Activated CD4-positive, alpha-beta T cell treated with anti-CD3 and anti-CD28 coated beads for 36 hours (primary cell): ENCODE results near the gene CTRL. TPM values are rescaled to one million over a fixed set of nuclear protein-coding genes. Genes with fewer than 3 reads are reported as not detected.
A peak's percentile ranks its signal among the peaks of the same experiment; 100 is the strongest.

Experiments
- ATAC-seq: fragments of 200-7000 bp; cut with Tn5 transposase; one replicate; pipeline ENCODE4 v1.10.0; 2021; ENCODE audit warnings: mild to moderate bottlenecking, moderate library complexity
- CTCF ChIA-PET: fragments of 350-600 bp; sonication (Branson Sonifier 250); formaldehyde crosslinking; loops from one replicate; lab custom pipeline; 2021; ENCODE audit warnings: antibody characterized with exemption; lab: Charles Lee
- POLR2A ChIA-PET: fragments of 350-600 bp; sonication (Branson Sonifier 250); formaldehyde crosslinking; loops from one replicate; lab custom pipeline; 2021; ENCODE audit warnings: antibody characterized with exemption, inconsistent platforms; lab: Charles Lee
- DNase-seq: peaks from one replicate; pipeline ENCODE4 v3.0.0-alpha.2; 2020
- H3K27ac Mint-ChIP-seq: one replicate; pipeline ENCODE4 v1.8.0; 2021; ENCODE audit warnings: mixed read lengths
- H3K27me3 Mint-ChIP-seq: one replicate; pipeline ENCODE4 v1.8.0; 2021; ENCODE audit warnings: mixed read lengths
- H3K36me3 Mint-ChIP-seq: one replicate; pipeline ENCODE4 v1.8.0; 2021; ENCODE audit warnings: low read depth, mixed read lengths
- H3K4me1 Mint-ChIP-seq: one replicate; pipeline ENCODE4 v1.8.0; 2021; ENCODE audit warnings: mixed read lengths
- H3K4me3 Mint-ChIP-seq: one replicate; pipeline ENCODE4 v1.8.0; 2021; ENCODE audit warnings: mild to moderate bottlenecking, moderate library complexity, mixed read lengths
- H3K9me3 Mint-ChIP-seq: one replicate; pipeline ENCODE4 v1.8.0; 2021; ENCODE audit warnings: low read depth, mixed read lengths
- intact Hi-C, 2 experiments: fragments of 100-400 bp; cut with DNase I in 1 of 2; cut with micrococcal nuclease in 1 of 2; formaldehyde crosslinking; loops; one replicate each; pipeline versions ENCODE4 v1.14.2 to v1.15.1; 2022 to 2024; cut with DNase I, micrococcal nuclease
- total RNA-seq, 2 experiments: library from RNA; stranded (reverse); gene quantifications; one replicate each; pipeline ENCODE4 v1.2.3, GENCODE V29; 2021

Gene CTRL
- total RNA-seq, 2 experiments from 2014 or later = 2.5 to 3.5 TPM

DNA sequence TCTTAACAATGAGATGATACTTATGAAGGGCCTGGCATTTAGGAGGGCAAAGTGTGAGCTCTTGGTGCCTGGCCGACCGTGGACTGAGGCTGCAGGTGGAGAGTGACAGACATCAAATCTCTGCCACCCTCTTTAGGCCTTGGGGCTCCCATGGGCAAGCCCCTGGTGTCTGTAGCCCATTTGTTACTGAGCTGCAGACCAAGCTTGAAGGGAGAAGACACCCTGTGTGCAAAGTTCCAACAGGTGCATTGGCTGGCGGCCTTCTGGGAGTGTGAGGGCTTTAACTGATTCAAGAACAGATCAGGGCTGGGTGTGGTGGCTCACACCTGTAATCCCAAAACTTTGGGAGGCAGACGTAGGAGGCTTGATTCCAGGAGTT lies 789 bp upstream of the CTRL start:
- DNase-seq = no peak
- Mint-ChIP-seq H3K4me3 (no peak overlapping the region), H3K4me1 (peaks cover 22% of the 10 kb centered on the region), H3K36me3 (peaks cover 49% of the 10 kb centered on the region), H3K27me3 (no peaks in the 10 kb centered on the region), H3K9me3 (no peaks in the 10 kb centered on the region), H3K27ac (no peak overlapping the region)
- ATAC-seq = no peak
- CTCF ChIA-PET = interaction anchor here (1.2 to 3.9 kb wide), 2 partner anchors 20 to 49 kb away, joined by 3 to 20 read pairs; partner anchors contain the start of gene NRN1L
- POLR2A ChIA-PET = interaction anchor here (1.1 kb wide), 1 partner anchor 268 kb away, joined by 5 read pairs; no protein-coding TSS in a partner anchor
- intact Hi-C loops = no loop called here

DNA sequence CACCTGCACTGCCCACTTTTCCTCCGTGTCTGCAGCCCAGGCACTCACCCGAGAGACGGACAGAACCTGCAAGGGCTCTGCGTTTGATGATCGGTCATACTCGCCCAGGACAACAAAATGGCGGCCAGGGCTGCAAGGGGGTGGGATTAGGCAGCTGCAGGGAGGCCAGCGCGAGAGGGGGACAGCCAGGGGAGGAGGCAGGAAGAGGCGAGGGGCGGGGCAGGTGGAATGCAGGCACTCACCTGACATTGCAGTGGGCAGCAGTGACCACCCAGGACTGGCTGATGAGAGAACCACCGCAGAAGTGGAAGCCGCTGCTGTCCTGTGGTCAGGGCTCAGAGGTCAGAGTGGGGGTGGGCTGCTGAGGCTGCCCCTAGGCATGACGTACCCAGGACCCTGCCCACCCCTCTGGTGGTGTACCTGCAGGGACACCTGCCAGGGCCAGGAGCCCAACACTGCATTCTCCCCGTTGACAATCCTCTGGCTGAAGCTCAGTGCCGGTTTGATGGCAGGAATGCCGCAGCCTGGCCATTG lies 917 bp downstream of the CTRL start:
- intact Hi-C loops = no loop called here
- POLR2A ChIA-PET = no interaction called here
- ATAC-seq (no peak), DNase-seq (peak; percentile 8)
- Mint-ChIP-seq H3K9me3 (no peaks in the 10 kb centered on the region), H3K4me3 (no peak overlapping the region), H3K27me3 (no peaks in the 10 kb centered on the region), H3K27ac (no peak overlapping the region), H3K4me1 (peaks cover 16% of the 10 kb centered on the region), H3K36me3 (peaks cover 36% of the 10 kb centered on the region)
- CTCF ChIA-PET = interaction anchor here (1.2 to 1.6 kb wide), 4 partner anchors 9 to 115 kb away, joined by 3 to 5 read pairs (median 3); no protein-coding TSS in a partner anchor

DNA sequence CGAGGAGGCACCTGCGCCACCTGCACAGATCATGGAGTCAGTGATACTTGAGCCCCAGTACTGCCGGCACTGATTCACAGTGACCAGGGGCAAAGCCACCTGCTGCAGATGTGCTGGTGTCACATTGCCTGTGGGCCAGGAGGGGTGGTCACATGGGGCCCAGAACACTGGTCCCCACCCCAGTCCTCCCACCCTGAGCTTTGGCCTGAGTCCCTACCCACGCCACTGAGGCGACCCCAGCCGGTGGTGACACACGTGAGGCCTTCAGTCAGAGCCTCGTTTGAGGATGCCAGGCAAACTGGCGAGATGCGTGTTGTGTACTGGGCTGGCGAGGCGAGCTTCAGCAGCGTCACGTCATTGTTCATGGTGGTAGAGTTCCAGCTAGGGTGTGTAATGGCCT lies 1.5 kb downstream of the CTRL start:
- peak; percentile 6 for DNase-seq
- no peaks in the 10 kb centered on the region for H3K9me3 Mint-ChIP-seq
- ChIA-PET CTCF (interaction anchor here (1.0 to 1.7 kb wide), 3 partner anchors 9 to 111 kb away, joined by 3 to 5 read pairs (median 4); no protein-coding TSS in a partner anchor), POLR2A (interaction anchor here (0.6 kb wide), 1 partner anchor 53 kb away, joined by 4 read pairs; no protein-coding TSS in a partner anchor)
- no peaks in the 10 kb centered on the region for H3K27me3 Mint-ChIP-seq
- intact Hi-C loops = no loop called here
- peaks cover 30% of the 10 kb centered on the region for H3K36me3 Mint-ChIP-seq
- H3K27ac Mint-ChIP-seq = no peak overlapping the region
- peaks cover 12% of the 10 kb centered on the region for H3K4me1 Mint-ChIP-seq
- H3K4me3 Mint-ChIP-seq = no peak overlapping the region
- ATAC-seq = no peak

DNA sequence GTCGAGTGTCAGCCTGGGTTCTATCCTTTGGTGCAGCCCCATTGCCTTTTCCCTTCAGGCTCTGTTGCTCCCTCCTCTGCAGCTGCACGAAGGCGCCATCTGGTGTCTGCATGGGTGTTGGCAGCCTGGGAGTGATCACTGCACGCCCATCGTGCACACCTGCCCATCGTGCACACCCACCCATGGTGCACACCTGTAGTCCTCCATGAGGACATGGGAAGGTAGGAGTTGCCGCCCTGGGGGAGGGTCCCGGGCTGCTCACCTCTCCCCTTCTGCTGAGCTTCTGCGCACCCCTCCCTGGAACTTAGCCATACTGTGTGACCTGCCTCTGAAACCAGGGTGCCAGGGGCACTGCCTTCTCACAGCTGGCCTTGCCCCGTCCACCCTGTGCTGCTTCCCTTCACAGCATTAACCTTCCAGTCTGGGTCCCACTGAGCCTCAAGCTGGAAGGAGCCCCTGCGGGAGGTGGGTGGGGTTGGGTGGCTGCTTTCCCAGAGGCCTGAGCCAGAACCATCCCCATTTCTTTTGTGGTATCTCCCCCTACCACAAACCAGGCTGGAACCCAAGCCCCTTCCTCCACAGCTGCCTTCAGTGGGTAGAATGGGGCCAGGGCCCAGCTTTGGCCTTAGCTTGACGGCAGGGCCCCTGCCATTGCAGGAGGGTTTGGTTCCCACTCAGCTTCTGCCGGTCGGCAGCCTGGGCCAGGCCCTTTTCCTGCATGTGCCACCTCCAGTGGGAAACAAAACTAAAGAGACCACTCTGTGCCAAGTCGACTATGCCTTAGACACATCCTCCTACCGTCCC lies 2.9 kb downstream of the CTRL start:
- Mint-ChIP-seq H3K4me3 (no peak overlapping the region), H3K9me3 (no peaks in the 10 kb centered on the region), H3K27ac (no peak overlapping the region), H3K36me3 (peaks cover 16% of the 10 kb centered on the region), H3K27me3 (no peaks in the 10 kb centered on the region), H3K4me1 (no peaks in the 10 kb centered on the region)
- intact Hi-C loops = loop anchor here (1.0 kb wide), 4 partner anchors 45 to 407 kb away; no protein-coding TSS in a partner anchor
- ChIA-PET CTCF (interaction anchor here (0.6 to 1.9 kb wide), 16 partner anchors 9 to 408 kb away, joined by 3 to 21 read pairs (median 4); partner anchors contain the start of gene NRN1L), POLR2A (no interaction called here)
- DNase-seq = peak; percentile 89
- ATAC-seq = peak; percentile 92

DNA sequence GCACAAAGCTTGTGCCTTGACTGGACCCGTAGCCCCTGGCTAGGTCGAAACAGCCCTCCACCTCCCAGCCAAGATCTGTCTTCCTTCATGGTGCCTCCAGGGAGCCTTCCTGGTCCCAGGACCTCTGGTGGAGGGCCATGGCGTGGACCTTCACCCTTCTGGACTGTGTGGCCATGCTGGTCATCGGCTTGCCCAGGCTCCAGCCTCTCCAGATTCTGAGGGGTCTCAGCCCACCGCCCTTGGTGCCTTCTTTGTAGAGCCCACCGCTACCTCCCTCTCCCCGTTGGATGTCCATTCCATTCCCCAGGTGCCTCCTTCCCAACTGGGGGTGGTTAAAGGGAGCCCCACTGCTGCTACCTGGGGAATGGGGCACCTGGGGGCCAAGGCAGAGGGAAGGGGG lies 3.5 kb downstream of the CTRL start:
- POLR2A ChIA-PET = no interaction called here
- DNase-seq (peak; percentile 6), ATAC-seq (peak; percentile 5)
- no peaks in the 10 kb centered on the region for H3K9me3 Mint-ChIP-seq
- no peak overlapping the region for H3K4me3 Mint-ChIP-seq
- H3K27me3 Mint-ChIP-seq = no peaks in the 10 kb centered on the region
- H3K36me3 Mint-ChIP-seq = peaks cover 13% of the 10 kb centered on the region
- CTCF ChIA-PET = interaction anchor here (0.6 to 1.9 kb wide), 11 partner anchors 9 to 407 kb away, joined by 3 to 21 read pairs (median 4); partner anchors contain the start of gene NRN1L
- intact Hi-C loops = loop anchor here (1.0 kb wide), 4 partner anchors 45 to 407 kb away; no protein-coding TSS in a partner anchor
- H3K4me1 Mint-ChIP-seq = no peaks in the 10 kb centered on the region
- no peak overlapping the region for H3K27ac Mint-ChIP-seq

DNA sequence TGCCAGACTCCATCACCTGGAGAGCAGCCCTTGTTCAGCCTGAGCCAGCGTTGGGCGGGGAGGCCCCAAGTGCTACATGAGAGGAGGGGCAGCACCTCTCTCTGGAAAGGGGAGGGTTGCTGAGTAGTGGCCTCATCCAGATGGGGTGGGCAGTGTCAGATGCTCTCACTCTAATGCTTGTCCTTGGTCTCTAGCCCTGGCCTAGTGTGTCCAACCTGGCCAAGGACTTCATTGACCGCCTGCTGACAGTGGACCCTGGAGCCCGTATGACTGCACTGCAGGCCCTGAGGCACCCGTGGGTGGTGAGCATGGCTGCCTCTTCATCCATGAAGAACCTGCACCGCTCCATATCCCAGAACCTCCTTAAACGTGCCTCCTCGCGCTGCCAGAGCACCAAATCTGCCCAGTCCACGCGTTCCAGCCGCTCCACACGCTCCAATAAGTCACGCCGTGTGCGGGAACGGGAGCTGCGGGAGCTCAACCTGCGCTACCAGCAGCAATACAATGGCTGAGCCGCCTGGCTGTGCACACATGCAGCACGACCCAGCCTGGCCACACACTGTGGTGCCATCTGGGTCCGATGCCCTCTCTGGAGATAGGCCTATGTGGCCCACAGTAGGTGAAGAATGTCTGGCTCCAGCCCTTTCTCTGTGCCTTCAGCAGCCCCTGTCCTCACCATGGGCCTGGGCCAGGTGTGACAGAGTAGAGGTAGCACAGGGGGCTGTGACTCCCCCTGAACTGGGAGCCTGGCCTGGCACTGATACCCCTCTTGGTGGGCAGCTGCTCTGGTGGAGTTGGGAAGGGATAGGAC lies 4.3 kb downstream of the CTRL start:
- Mint-ChIP-seq H3K27ac (no peak overlapping the region), H3K27me3 (no peaks in the 10 kb centered on the region), H3K4me1 (peaks cover 3% of the 10 kb centered on the region), H3K36me3 (peaks cover 10% of the 10 kb centered on the region), H3K4me3 (no peak overlapping the region), H3K9me3 (no peaks in the 10 kb centered on the region)
- ATAC-seq = no peak
- ChIA-PET POLR2A (no interaction called here), CTCF (interaction anchor here (0.7 to 1.5 kb wide), 5 partner anchors 8 to 111 kb away, joined by 3 to 7 read pairs (median 4); no protein-coding TSS in a partner anchor)
- no peak for DNase-seq
- intact Hi-C loops = no loop called here

DNA sequence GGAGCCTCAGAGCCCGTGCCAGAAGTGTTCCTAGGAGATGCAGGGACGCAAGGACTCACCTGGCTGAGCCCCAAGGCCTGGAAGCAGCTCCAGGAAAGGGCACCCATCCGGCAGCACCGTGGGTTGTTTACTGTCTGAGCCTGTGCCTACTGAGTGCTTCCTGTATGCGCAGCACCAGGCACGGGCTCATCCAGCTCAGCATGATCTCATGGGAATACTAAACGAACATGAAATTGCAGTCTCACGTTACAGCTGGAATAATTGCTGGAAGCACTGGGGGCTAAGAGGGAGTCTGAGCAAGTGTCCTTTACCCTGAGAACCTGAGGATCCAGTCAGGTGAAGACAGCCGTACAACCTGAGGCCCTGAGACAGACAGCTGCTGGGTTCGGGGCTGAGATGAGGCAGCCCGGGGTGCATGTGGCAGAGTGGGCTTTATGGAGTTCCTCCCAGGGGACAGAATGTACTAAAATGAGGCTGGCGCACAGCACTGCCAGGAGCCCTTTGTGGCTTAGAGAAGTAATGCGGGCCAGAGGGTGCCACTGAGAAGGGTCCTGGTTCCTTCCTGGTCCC lies 5.4 kb downstream of the CTRL start:
- intact Hi-C loops = no loop called here
- Mint-ChIP-seq H3K36me3 (peaks cover 4% of the 10 kb centered on the region), H3K4me1 (peaks cover 11% of the 10 kb centered on the region), H3K27me3 (no peaks in the 10 kb centered on the region), H3K4me3 (no peak overlapping the region), H3K27ac (peak overlapping the region; percentile 3), H3K9me3 (no peaks in the 10 kb centered on the region)
- no peak for DNase-seq
- no peak for ATAC-seq
- ChIA-PET CTCF (interaction anchor here (0.6 to 3.0 kb wide), 6 partner anchors 9 to 113 kb away, joined by 3 to 17 read pairs (median 5); no protein-coding TSS in a partner anchor), POLR2A (no interaction called here)

DNA sequence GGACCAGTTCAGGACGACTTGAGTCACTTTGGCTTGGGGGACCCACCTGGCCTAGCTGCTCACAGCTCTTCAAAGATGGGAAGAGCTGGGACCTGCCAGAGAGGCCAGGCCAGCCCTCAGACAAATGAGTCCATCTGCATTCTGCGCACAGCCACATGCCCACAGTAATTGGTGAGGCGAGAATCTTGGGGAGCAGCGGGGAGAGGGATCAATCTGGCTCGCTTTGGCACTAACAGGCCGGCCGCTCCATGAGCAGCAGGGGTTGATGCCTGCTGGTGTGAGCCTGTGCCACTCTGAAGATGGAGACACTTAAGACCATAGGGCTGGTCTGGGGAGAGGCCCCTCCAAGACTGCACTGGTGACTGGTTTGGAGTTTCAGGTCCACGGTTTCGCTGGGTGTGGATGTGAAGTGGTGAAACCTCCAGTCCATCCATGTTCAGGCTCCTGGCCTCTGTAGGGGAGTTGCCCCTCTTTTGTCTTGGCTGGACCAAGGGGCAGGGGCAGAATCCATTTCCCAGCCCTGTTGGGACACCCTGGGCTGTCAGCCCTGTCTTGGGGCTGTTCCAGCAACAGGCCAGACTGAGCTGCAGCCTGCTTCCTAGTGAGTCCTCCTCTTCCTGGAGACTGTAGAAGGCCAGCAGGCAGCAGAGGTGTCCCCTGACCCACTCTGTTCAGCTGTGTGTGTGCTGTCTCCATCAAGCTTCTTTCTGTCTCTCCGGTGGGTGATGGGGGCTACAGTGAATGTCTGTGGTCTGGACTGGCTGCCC lies 7.3 kb downstream of the CTRL start:
- Mint-ChIP-seq H3K4me1 (peaks cover 13% of the 10 kb centered on the region), H3K27ac (peak overlapping the region; percentile 17), H3K9me3 (no peaks in the 10 kb centered on the region), H3K27me3 (no peaks in the 10 kb centered on the region), H3K4me3 (no peak overlapping the region), H3K36me3 (peaks cover 1% of the 10 kb centered on the region)
- ChIA-PET CTCF (interaction anchor here (0.6 to 3.0 kb wide), 7 partner anchors 10 to 404 kb away, joined by 3 to 17 read pairs (median 4); no protein-coding TSS in a partner anchor), POLR2A (interaction anchor here (0.6 kb wide), 1 partner anchor 144 kb away, joined by 4 read pairs; no protein-coding TSS in a partner anchor)
- DNase-seq (no peak), ATAC-seq (no peak)
- intact Hi-C loops = no loop called here

DNA sequence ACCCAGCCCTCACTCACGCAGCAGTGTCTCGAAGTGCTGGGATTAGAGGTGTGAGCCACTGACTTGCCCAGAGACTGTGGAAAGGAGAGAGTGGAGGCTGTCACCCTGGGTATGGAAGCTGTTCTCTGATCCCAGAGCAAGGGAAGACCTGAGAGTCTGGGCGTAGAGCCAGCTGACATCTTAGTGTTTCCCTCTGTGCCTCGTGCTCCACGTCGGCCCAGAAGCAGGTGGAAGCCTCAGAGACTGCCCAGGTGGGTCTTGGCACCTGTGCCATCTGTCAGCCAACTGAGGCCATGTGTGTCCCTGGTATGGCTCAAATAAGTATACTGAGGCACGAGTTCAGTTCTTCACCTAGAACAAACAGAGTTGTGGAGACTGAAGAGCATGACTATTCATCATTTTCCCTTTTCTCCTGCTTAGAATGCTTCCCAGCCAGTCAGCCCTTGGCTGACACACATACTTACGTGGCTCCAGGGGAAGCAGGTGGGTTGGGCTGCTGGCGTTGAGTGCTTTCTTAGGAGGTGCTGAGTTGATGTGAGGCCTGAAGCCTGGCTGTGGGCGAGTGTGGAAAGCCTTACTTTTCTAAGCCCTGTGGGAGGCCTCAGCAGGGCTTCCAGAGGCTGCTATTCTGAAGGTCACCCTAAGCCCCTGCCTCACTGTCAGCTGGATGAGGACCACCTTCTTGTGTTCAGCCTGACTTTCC lies 8.1 kb downstream of the CTRL start:
- CTCF ChIA-PET = interaction anchor here (0.6 to 3.0 kb wide), 5 partner anchors 23 to 108 kb away, joined by 3 to 17 read pairs (median 3); no protein-coding TSS in a partner anchor
- DNase-seq = no peak
- Mint-ChIP-seq H3K4me3 (no peak overlapping the region), H3K9me3 (no peaks in the 10 kb centered on the region), H3K27ac (peak overlapping the region; percentile 26), H3K36me3 (peaks cover 1% of the 10 kb centered on the region), H3K4me1 (peaks cover 18% of the 10 kb centered on the region), H3K27me3 (no peaks in the 10 kb centered on the region)
- no peak for ATAC-seq
- intact Hi-C loops = no loop called here
- POLR2A ChIA-PET = no interaction called here
